Thoracic aorta (tissue), 2 donors: ENCODE results near the gene BBS2. TPM values are rescaled to one million over a fixed set of nuclear protein-coding genes. Genes with fewer than 3 reads are reported as not detected.

ENCODE experiments used
- ATAC-seq: fragments of 150-250 bp; one replicate; pipeline ENCODE4 v1.8.0; 2017; ENCODE audit warnings: low read depth; ENCODE audit not compliant: insufficient number of reproducible peaks, low FRiP score
- DNase-seq: peaks from one replicate; pipeline ENCODE4 v3.0.0-alpha.2; 2020; ENCODE audit warnings: low spot score
- H3K27ac ChIP-seq, 2 donors: fragments of 200-600 bp; sonication (generic); 1 replicate in 1 of 2; 2 replicates in 1 of 2; pipeline ENCODE4 v1.5.1; 2016; ENCODE audit warnings: mild to moderate bottlenecking in 2 of 2, moderate library complexity in 2 of 2
- H3K27me3 ChIP-seq: fragments of 200-600 bp; sonication (generic); replicated peaks from 2 replicates; pipeline ENCODE4 v1.6.0; 2016; ENCODE audit warnings: mild to moderate bottlenecking; ENCODE audit not compliant: insufficient read depth
- H3K36me3 ChIP-seq: fragments of 200-600 bp; sonication (generic); one replicate; pipeline ENCODE4 v1.5.1; 2016
- H3K4me1 ChIP-seq, 2 donors: fragments of 200-600 bp; sonication (generic); 1 replicate in 1 of 2; 2 replicates in 1 of 2; pipeline versions ENCODE4 v1.5.1 to v1.6.0; 2016; ENCODE audit warnings: low read depth in 2 of 2, mild to moderate bottlenecking in 1 of 2; ENCODE audit not compliant: control insufficient read depth in 1 of 2
- H3K4me3 ChIP-seq: fragments of 200-600 bp; sonication (generic); 2 replicates; pipeline ENCODE4 v1.5.1; 2016; ENCODE audit warnings: mild to moderate bottlenecking
- H3K9me3 ChIP-seq: fragments of 200-600 bp; sonication (generic); 2 replicates; pipeline ENCODE4 v1.5.1; 2016
- CTCF ChIP-seq: fragments of 200-600 bp; sonication (generic); IDR thresholded peaks from one replicate; pipeline ENCODE4 v1.5.1; 2019; ENCODE audit warnings: antibody characterized with exemption
- total RNA-seq, 2 donors: library from RNA; depleted of rRNA; stranded (reverse); fragments of >200 nt; gene quantifications; one replicate each; pipeline versions ENCODE4 v1.1.0 to v1.2.3, GENCODE V29; 2016

BBS2 gene
- total RNA-seq, 2 donors from 2014 or later, result 33.3 to 39.3 TPM

- peaks cover 0 to 3% of the 10 kb centered on the region in 2 donors for H3K4me1 ChIP-seq
- H3K36me3 ChIP-seq, result peaks cover 47% of the 10 kb centered on the region
- no peak for ATAC-seq
- no peak overlapping the region for H3K27ac ChIP-seq
- no peak for DNase-seq
- H3K4me3 ChIP-seq, result no peak overlapping the region
- H3K27me3 ChIP-seq, result no peaks in the 10 kb centered on the region
- no peaks in the 10 kb centered on the region for H3K9me3 ChIP-seq
- TF ChIP-seq CTCF, result no peak
These were observed 41.4 kb downstream of the BBS2 start for GRCh38 chr16:56478281-56479049.

GRCh38 chr16:56477096-56477878 lies 42.5 kb downstream of the BBS2 start:
- peak overlapping the region in 1 of 2 donors; percentile 37 for H3K27ac ChIP-seq
- no peak for ATAC-seq

GRCh38 chr16:56475201-56475600 lies 44.6 kb downstream of the BBS2 start:
- Histone ChIP-seq H3K4me3 (no peak overlapping the region), H3K27me3 (no peaks in the 10 kb centered on the region), H3K36me3 (peaks cover 67% of the 10 kb centered on the region), H3K27ac (no peak overlapping the region), H3K4me1 (peaks cover 0 to 3% of the 10 kb centered on the region in 2 donors), H3K9me3 (no peaks in the 10 kb centered on the region)
- no peak for ATAC-seq
- no peak for TF ChIP-seq CTCF
- no peak for DNase-seq

More at GRCh38 chr16:56477096-56477878, 42.5 kb downstream of the BBS2 start:
- DNase-seq, result peak; percentile 8
- Histone ChIP-seq H3K9me3 (no peaks in the 10 kb centered on the region), H3K27me3 (no peaks in the 10 kb centered on the region), H3K4me1 (peaks cover 0 to 3% of the 10 kb centered on the region in 2 donors), H3K36me3 (peaks cover 50% of the 10 kb centered on the region), H3K4me3 (no peak overlapping the region)
- TF ChIP-seq CTCF, result no peak

- H3K9me3 ChIP-seq, result no peaks in the 10 kb centered on the region
- H3K27me3 ChIP-seq, result no peaks in the 10 kb centered on the region
- H3K4me1 ChIP-seq, result no peaks in the 10 kb centered on the region
- no peak overlapping the region for H3K27ac ChIP-seq
- no peak for TF ChIP-seq CTCF
- ATAC-seq (no peak), DNase-seq (no peak)
- H3K4me3 ChIP-seq, result no peak overlapping the region
- H3K36me3 ChIP-seq, result peaks cover 82% of the 10 kb centered on the region
These were observed 49.2 kb downstream of the BBS2 start for GRCh38 chr16:56470666-56471065.

GRCh38 chr16:56470232-56470631 lies 49.6 kb downstream of the BBS2 start:
- no peak for TF ChIP-seq CTCF
- Histone ChIP-seq H3K9me3 (no peaks in the 10 kb centered on the region), H3K4me1 (no peaks in the 10 kb centered on the region), H3K36me3 (peaks cover 79% of the 10 kb centered on the region), H3K4me3 (no peak overlapping the region), H3K27ac (no peak overlapping the region), H3K27me3 (no peaks in the 10 kb centered on the region)
- ATAC-seq (no peak), DNase-seq (no peak)
